Measurements from ENCODE around the gene HGF. TPM values are rescaled to one million over a fixed set of nuclear protein-coding genes. Genes with fewer than 3 reads are reported as not detected.

Gene HGF
- total RNA-seq, 2 experiments from 2014 or later: not detected

GRCh38 chr7:81672872-81673271 is 97.0 kb downstream of the HGF start:
- intact Hi-C loops (cut with micrococcal nuclease; ENCODE audit: unreplicated experiment): no loop called here
- POLR2A ChIA-PET: no interaction called here
- H3K79me2 ChIP-seq (ENCODE audit: insufficient read depth, low read depth, low read length): no peaks in the 10 kb centered on the region

GRCh38 chr7:81669476-81670105 is 100.3 kb downstream of the HGF start:
- intact Hi-C loops (cut with micrococcal nuclease; ENCODE audit: unreplicated experiment): no loop called here
- no peaks in the 10 kb centered on the region for H3K4me1 ChIP-seq (ENCODE audit: insufficient read depth, low read length, poor library complexity, severe bottlenecking)
- no peaks in the 10 kb centered on the region for H3K79me2 ChIP-seq (ENCODE audit: insufficient read depth, low read depth, low read length)
- no TSS peak for BruUV-seq (replicated peaks)
- no peak for DNase-seq (ENCODE audit: low spot score)
- no peak overlapping the region for H3K4me3 ChIP-seq (ENCODE audit: low read depth, low read length, poor library complexity, severe bottlenecking)
- no peak overlapping the region for H3K27ac ChIP-seq (ENCODE audit: low read depth, low read length, poor library complexity, severe bottlenecking)
- POLR2A ChIA-PET: interaction anchor here (0.6 to 0.7 kb wide), 2 partner anchors 27 to 541 kb away, joined by 4 to 6 read pairs; no protein-coding TSS in a partner anchor
- H3K9me3 ChIP-seq (ENCODE audit: low read length): no peaks in the 10 kb centered on the region
- H2AFZ ChIP-seq (ENCODE audit: low read length): no peak overlapping the region
- TF ChIP-seq CTCF (conservative IDR thresholded peaks at IDR 0.05; ENCODE audit: low read length): no peak
- TF ChIP-seq EZH2phosphoT487 (IDR thresholded peaks at IDR 0.05; ENCODE audit: borderline replicate concordance, low read depth, low read length): no peak
- H3K36me3 ChIP-seq (ENCODE audit: insufficient read depth, low read length): no peaks in the 10 kb centered on the region
- no peaks in the 10 kb centered on the region for H4K20me1 ChIP-seq (ENCODE audit: insufficient read depth, low read length)
- no peak overlapping the region for H3K4me2 ChIP-seq (ENCODE audit: low read length)
- CTCF ChIA-PET (ENCODE audit: unreplicated experiment): no interaction called here
- H3K9me2 ChIP-seq (ENCODE audit: insufficient read depth, low read length): no peaks in the 10 kb centered on the region

More at GRCh38 chr7:81672872-81673271, 97.0 kb downstream of the HGF start:
- no TSS peak for BruUV-seq (replicated peaks)
- no peak overlapping the region for H2AFZ ChIP-seq (ENCODE audit: low read length)
- no peak for DNase-seq (ENCODE audit: low spot score)
- no peaks in the 10 kb centered on the region for H3K36me3 ChIP-seq (ENCODE audit: insufficient read depth, low read length)
- no peak for TF ChIP-seq EZH2phosphoT487 (IDR thresholded peaks at IDR 0.05; ENCODE audit: borderline replicate concordance, low read depth, low read length)
- no peak for TF ChIP-seq CTCF (conservative IDR thresholded peaks at IDR 0.05; ENCODE audit: low read length)
- H3K27ac ChIP-seq (ENCODE audit: low read depth, low read length, poor library complexity, severe bottlenecking): no peak overlapping the region
- no peak overlapping the region for H3K4me2 ChIP-seq (ENCODE audit: low read length)
- no peak overlapping the region for H3K4me3 ChIP-seq (ENCODE audit: low read depth, low read length, poor library complexity, severe bottlenecking)
- no peaks in the 10 kb centered on the region for H3K9me2 ChIP-seq (ENCODE audit: insufficient read depth, low read length)
- CTCF ChIA-PET (ENCODE audit: unreplicated experiment): no interaction called here
- no peaks in the 10 kb centered on the region for H4K20me1 ChIP-seq (ENCODE audit: insufficient read depth, low read length)
- H3K4me1 ChIP-seq (ENCODE audit: insufficient read depth, low read length, poor library complexity, severe bottlenecking): no peaks in the 10 kb centered on the region
- no peaks in the 10 kb centered on the region for H3K9me3 ChIP-seq (ENCODE audit: low read length)

GRCh38 chr7:81666209-81666608 is 103.6 kb downstream of the HGF start:
- DNase-seq (ENCODE audit: low spot score): no peak
- TF ChIP-seq CTCF (conservative IDR thresholded peaks at IDR 0.05; ENCODE audit: low read length) (no peak), EZH2phosphoT487 (IDR thresholded peaks at IDR 0.05; ENCODE audit: borderline replicate concordance, low read depth, low read length) (no peak)
- Histone ChIP-seq H3K4me3 (ENCODE audit: low read depth, low read length, poor library complexity, severe bottlenecking) (no peak overlapping the region), H3K9me2 (ENCODE audit: insufficient read depth, low read length) (no peaks in the 10 kb centered on the region), H3K36me3 (ENCODE audit: insufficient read depth, low read length) (no peaks in the 10 kb centered on the region), H4K20me1 (ENCODE audit: insufficient read depth, low read length) (no peaks in the 10 kb centered on the region), H3K4me1 (ENCODE audit: insufficient read depth, low read length, poor library complexity, severe bottlenecking) (no peaks in the 10 kb centered on the region), H3K79me2 (ENCODE audit: insufficient read depth, low read depth, low read length) (no peaks in the 10 kb centered on the region), H3K4me2 (ENCODE audit: low read length) (no peak overlapping the region), H3K27ac (ENCODE audit: low read depth, low read length, poor library complexity, severe bottlenecking) (no peak overlapping the region), H2AFZ (ENCODE audit: low read length) (no peak overlapping the region), H3K9me3 (ENCODE audit: low read length) (no peaks in the 10 kb centered on the region)
- intact Hi-C loops (cut with micrococcal nuclease; ENCODE audit: unreplicated experiment): no loop called here
- ChIA-PET POLR2A (interaction anchor here (0.7 kb wide), 1 partner anchor 48 kb away, joined by 3 read pairs; no protein-coding TSS in a partner anchor), CTCF (ENCODE audit: unreplicated experiment) (no interaction called here)
- no TSS peak for BruUV-seq (replicated peaks)
